ENCODE results near the gene JPH4. TPM values are rescaled to one million over a fixed set of nuclear protein-coding genes. Genes with fewer than 3 reads are reported as not detected.

Gene JPH4
- polyA plus RNA-seq, 1 of the 3 experiments (the other 2 are of a cell fraction): 8.7 TPM

DNA sequence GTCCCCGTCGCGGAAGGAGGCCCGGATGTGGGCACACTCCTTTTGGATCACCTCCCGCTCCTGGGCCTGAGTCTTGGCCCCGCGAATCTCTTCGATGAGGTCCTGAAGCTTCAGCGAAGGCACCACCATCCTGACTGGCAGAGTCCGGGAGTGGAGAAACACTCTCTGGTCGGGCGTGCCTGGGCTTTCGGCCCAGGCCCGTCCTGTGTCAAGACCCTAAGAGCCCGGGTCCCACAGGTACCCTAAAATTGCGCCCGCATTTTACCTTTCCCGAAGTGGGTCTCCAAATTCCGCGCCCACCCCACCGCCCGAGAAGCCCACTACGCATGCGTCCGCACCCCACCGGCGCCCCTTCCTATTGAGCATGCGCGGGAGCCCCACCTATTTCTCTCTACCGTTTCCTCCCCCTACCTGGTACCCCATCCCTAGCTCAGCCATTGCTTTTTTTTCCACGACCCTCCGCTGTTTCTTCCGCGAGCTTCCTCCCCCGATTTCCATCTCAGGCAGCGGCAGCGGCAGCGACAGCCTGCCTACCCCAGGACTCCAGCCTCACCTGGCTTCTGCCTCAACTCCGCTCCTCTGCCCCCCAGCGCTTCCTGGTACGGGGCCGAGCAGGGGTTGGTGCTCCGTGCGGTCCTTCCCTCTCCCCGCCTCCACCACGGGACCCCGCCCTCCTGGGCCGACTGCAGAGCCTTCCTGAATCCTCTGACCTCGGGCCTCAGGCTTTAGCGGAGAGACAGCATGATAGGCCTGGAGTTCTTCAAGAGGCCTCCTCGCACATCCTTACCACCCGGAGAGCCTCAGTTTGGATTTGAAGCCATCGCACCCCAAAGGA is 11.2 kb downstream of the JPH4 start, which contains the start of gene AP1G2:
Gene AP1G2 (minus strand): TSS at position 606 of the 835 bp plus-strand sequence. CDS start 477 bp downstream, at position 129.
- DNase-seq: peak; percentile 92
- Histone ChIP-seq H3K36me3 (replicated peaks in 1 of 2; ENCODE audit: control insufficient read depth in 1 of 2, insufficient read depth in 2 of 2, low read length in 1 of 2) (peaks cover 0 to 21% of the 10 kb centered on the region in 2 experiments), H3K4me3 (ENCODE audit: low read depth in 2 of 2, low read length in 1 of 2) (peak within 1 kb of the TSS; percentile 64 to 86), H3K27me3 (ENCODE audit: insufficient read depth) (no peaks in the 10 kb centered on the region), H3K79me2 (ENCODE audit: insufficient read depth) (0 out of 2 replicates have a peak, but pooled peaks cover 3% of the 10 kb centered on the region), H2AFZ (ENCODE audit: low read depth) (peak within 1 kb of the TSS; percentile 98), H3F3A (replicated peaks; ENCODE audit: insufficient read depth) (peaks cover 10% of the 10 kb centered on the region), H3K9me3 (no peaks in the 10 kb centered on the region), H4K20me1 (ENCODE audit: insufficient read depth) (no peaks in the 10 kb centered on the region), H3K4me2 (peak within 1 kb of the TSS; percentile 86), H3K9me2 (no peaks in the 10 kb centered on the region), H3K27ac (ENCODE audit: low read depth in 2 of 2, low read length in 1 of 2) (peak within 1 kb of the TSS; percentile 39 to 82; a peak in 3 of 4 replicates), H3K4me1 (ENCODE audit: control insufficient read depth in 1 of 2, insufficient read depth in 2 of 2, low read depth in 1 of 2, low read length in 1 of 2) (peaks cover 0 to 34% of the 10 kb centered on the region in 2 experiments; a peak in 1 of 4 replicates), H3K9ac (peak within 1 kb of the TSS; percentile 71)
- 2% methylated on average over 42 of the region's 53 CpGs for WGBS (ENCODE audit: low lambda C conversion rate)
- CTCF ChIA-PET: interaction anchor here (0.7 to 19.5 kb wide), 12 partner anchors 9 to 512 kb away, joined by 3 to 785 read pairs (median 4); partner anchors contain the start of genes NGDN and THTPA
- POLR2A ChIA-PET: interaction anchor here (0.6 to 1.4 kb wide), 5 partner anchors 11 to 245 kb away, joined by 3 to 6 read pairs (median 4); partner anchors contain the start of genes JPH4 and THTPA
- TF ChIP-seq, protein P1, sequence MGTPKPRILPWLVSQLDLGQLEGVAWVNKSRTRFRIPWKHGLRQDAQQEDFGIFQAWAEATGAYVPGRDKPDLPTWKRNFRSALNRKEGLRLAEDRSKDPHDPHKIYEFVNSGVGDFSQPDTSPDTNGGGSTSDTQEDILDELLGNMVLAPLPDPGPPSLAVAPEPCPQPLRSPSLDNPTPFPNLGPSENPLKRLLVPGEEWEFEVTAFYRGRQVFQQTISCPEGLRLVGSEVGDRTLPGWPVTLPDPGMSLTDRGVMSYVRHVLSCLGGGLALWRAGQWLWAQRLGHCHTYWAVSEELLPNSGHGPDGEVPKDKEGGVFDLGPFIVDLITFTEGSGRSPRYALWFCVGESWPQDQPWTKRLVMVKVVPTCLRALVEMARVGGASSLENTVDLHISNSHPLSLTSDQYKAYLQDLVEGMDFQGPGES (IDR thresholded peaks at IDR 0.05; ENCODE audit: low read depth, low read length): no peak
- TF ChIP-seq SIN3A (IDR thresholded peaks at IDR 0.05; ENCODE audit: borderline replicate concordance, low read depth, low read length) (peak; percentile 38; the same call in 1 of the 2 replicates), MXI1 (IDR thresholded peaks at IDR 0.05; ENCODE audit: low read depth, low read length) (peak; percentile 46; the same call in 1 of the 2 replicates), NFIC (IDR thresholded peaks at IDR 0.05; ENCODE audit: borderline replicate concordance) (no peak), FOXM1 (IDR thresholded peaks at IDR 0.05; ENCODE audit: low read depth) (no peak), RCOR1 (IDR thresholded peaks at IDR 0.05; ENCODE audit: low read length) (no peak), TCF12 (IDR thresholded peaks at IDR 0.05) (no peak), POLR2AphosphoS5 (IDR thresholded peaks at IDR 0.05; ENCODE audit: low read depth, low read length) (peak; percentile 94), SMC3 (IDR thresholded peaks at IDR 0.05; ENCODE audit: low read depth, low read length) (no peak), YY1 (IDR thresholded peaks at IDR 0.05; ENCODE audit: low read depth) (0 out of 2 replicates have a peak, but pooled peaks have one; percentile 11), TAF1 (IDR thresholded peaks at IDR 0.05; ENCODE audit: borderline replicate concordance, low read depth, low read length) (peak; percentile 37; the same call in 1 of the 2 replicates), RFX5 (IDR thresholded peaks at IDR 0.05; ENCODE audit: low read length) (no peak), EZH2phosphoT487 (IDR thresholded peaks at IDR 0.05; ENCODE audit: borderline replicate concordance, low read depth) (no peak), TEAD4 (IDR thresholded peaks at IDR 0.05; ENCODE audit: borderline replicate concordance, insufficient read depth) (no peak), FOSL2 (IDR thresholded peaks at IDR 0.05; ENCODE audit: borderline replicate concordance, low read depth) (no peak), NRF1 (IDR thresholded peaks at IDR 0.05; ENCODE audit: low read depth, low read length) (peak; percentile 96), JUND (IDR thresholded peaks at IDR 0.05) (no peak), ELF1 (IDR thresholded peaks at IDR 0.05) (peak; percentile 85), MEF2A (IDR thresholded peaks at IDR 0.05; ENCODE audit: borderline replicate concordance, low read depth) (no peak)
- TF ChIP-seq, protein P2, sequence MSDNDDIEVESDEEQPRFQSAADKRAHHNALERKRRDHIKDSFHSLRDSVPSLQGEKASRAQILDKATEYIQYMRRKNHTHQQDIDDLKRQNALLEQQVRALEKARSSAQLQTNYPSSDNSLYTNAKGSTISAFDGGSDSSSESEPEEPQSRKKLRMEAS (IDR thresholded peaks at IDR 0.05; ENCODE audit: low read depth): peak; percentile 88
- TF ChIP-seq, protein P3, sequence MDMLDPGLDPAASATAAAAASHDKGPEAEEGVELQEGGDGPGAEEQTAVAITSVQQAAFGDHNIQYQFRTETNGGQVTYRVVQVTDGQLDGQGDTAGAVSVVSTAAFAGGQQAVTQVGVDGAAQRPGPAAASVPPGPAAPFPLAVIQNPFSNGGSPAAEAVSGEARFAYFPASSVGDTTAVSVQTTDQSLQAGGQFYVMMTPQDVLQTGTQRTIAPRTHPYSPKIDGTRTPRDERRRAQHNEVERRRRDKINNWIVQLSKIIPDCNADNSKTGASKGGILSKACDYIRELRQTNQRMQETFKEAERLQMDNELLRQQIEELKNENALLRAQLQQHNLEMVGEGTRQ (IDR thresholded peaks at IDR 0.05; ENCODE audit: borderline replicate concordance, low read depth, low read length): no peak
- TF ChIP-seq, protein P4, sequence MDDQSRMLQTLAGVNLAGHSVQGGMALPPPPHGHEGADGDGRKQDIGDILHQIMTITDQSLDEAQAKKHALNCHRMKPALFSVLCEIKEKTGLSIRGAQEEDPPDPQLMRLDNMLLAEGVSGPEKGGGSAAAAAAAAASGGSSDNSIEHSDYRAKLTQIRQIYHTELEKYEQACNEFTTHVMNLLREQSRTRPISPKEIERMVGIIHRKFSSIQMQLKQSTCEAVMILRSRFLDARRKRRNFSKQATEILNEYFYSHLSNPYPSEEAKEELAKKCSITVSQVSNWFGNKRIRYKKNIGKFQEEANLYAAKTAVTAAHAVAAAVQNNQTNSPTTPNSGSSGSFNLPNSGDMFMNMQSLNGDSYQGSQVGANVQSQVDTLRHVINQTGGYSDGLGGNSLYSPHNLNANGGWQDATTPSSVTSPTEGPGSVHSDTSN (IDR thresholded peaks at IDR 0.05): peak; percentile 24; the same call in 1 of the 2 replicates
- TF ChIP-seq, protein P5, sequence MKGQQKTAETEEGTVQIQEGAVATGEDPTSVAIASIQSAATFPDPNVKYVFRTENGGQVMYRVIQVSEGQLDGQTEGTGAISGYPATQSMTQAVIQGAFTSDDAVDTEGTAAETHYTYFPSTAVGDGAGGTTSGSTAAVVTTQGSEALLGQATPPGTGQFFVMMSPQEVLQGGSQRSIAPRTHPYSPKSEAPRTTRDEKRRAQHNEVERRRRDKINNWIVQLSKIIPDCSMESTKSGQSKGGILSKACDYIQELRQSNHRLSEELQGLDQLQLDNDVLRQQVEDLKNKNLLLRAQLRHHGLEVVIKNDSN (IDR thresholded peaks at IDR 0.05; ENCODE audit: borderline replicate concordance, low read depth): no peak
- TF ChIP-seq, protein P6, sequence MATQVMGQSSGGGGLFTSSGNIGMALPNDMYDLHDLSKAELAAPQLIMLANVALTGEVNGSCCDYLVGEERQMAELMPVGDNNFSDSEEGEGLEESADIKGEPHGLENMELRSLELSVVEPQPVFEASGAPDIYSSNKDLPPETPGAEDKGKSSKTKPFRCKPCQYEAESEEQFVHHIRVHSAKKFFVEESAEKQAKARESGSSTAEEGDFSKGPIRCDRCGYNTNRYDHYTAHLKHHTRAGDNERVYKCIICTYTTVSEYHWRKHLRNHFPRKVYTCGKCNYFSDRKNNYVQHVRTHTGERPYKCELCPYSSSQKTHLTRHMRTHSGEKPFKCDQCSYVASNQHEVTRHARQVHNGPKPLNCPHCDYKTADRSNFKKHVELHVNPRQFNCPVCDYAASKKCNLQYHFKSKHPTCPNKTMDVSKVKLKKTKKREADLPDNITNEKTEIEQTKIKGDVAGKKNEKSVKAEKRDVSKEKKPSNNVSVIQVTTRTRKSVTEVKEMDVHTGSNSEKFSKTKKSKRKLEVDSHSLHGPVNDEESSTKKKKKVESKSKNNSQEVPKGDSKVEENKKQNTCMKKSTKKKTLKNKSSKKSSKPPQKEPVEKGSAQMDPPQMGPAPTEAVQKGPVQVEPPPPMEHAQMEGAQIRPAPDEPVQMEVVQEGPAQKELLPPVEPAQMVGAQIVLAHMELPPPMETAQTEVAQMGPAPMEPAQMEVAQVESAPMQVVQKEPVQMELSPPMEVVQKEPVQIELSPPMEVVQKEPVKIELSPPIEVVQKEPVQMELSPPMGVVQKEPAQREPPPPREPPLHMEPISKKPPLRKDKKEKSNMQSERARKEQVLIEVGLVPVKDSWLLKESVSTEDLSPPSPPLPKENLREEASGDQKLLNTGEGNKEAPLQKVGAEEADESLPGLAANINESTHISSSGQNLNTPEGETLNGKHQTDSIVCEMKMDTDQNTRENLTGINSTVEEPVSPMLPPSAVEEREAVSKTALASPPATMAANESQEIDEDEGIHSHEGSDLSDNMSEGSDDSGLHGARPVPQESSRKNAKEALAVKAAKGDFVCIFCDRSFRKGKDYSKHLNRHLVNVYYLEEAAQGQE (IDR thresholded peaks at IDR 0.05; ENCODE audit: low read depth, low read length): no peak
